PC-9 (cell line): Measurements from ENCODE around the gene SPDYE4.

Experiments used
- EZH2 ChIP-seq: fragments of 200-600 bp; sonication (generic); IDR thresholded peaks from 2 replicates; pipeline ENCODE4 v1.8.0; 2017; ENCODE audit warnings: antibody characterized with exemption, low read depth
- TF ChIP-seq, protein P1 (sequence below): fragments of 200-600 bp; sonication (generic); conservative IDR thresholded peaks from 2 replicates; pipeline ENCODE4 v1.6.1; 2017; ENCODE audit warnings: mixed run types, antibody characterized with exemption, mild to moderate bottlenecking, moderate library complexity

- TF ChIP-seq, protein P1, sequence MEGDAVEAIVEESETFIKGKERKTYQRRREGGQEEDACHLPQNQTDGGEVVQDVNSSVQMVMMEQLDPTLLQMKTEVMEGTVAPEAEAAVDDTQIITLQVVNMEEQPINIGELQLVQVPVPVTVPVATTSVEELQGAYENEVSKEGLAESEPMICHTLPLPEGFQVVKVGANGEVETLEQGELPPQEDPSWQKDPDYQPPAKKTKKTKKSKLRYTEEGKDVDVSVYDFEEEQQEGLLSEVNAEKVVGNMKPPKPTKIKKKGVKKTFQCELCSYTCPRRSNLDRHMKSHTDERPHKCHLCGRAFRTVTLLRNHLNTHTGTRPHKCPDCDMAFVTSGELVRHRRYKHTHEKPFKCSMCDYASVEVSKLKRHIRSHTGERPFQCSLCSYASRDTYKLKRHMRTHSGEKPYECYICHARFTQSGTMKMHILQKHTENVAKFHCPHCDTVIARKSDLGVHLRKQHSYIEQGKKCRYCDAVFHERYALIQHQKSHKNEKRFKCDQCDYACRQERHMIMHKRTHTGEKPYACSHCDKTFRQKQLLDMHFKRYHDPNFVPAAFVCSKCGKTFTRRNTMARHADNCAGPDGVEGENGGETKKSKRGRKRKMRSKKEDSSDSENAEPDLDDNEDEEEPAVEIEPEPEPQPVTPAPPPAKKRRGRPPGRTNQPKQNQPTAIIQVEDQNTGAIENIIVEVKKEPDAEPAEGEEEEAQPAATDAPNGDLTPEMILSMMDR: no peak
- no peak for TF ChIP-seq EZH2
Measured at GRCh38 chr17:8794636-8795035, 36.3 kb upstream of the SPDYE4 start.
